ENCODE results near the gene PDE4D.

DNA sequence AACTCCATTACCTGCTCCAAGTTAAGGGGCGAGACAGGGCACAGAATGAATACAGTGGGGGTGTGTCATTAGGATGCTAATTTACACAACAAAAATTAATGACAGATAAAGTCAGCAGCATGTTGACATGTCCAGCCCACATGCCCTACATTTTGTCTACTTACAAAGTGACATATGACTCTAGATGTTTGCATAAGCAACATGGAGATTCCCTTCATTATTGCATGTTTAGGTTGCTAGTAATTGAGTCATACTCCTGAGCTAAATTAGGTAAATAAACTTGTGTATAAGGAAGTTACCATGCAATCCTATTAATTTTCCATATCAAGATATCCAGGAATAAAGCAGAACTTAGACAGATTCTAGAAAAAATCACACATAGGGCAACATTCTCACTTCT is 232.2 kb downstream of the PDE4D start:
- TF ChIP-seq, protein P1, sequence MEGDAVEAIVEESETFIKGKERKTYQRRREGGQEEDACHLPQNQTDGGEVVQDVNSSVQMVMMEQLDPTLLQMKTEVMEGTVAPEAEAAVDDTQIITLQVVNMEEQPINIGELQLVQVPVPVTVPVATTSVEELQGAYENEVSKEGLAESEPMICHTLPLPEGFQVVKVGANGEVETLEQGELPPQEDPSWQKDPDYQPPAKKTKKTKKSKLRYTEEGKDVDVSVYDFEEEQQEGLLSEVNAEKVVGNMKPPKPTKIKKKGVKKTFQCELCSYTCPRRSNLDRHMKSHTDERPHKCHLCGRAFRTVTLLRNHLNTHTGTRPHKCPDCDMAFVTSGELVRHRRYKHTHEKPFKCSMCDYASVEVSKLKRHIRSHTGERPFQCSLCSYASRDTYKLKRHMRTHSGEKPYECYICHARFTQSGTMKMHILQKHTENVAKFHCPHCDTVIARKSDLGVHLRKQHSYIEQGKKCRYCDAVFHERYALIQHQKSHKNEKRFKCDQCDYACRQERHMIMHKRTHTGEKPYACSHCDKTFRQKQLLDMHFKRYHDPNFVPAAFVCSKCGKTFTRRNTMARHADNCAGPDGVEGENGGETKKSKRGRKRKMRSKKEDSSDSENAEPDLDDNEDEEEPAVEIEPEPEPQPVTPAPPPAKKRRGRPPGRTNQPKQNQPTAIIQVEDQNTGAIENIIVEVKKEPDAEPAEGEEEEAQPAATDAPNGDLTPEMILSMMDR (optimal IDR thresholded peaks at IDR 0.05 in 1 of 3, IDR thresholded peaks at IDR 0.05 in 1 of 3, conservative IDR thresholded peaks at IDR 0.05 in 1 of 3; ENCODE audit: extremely low read depth in 1 of 3, insufficient read depth in 2 of 3, low read length in 3 of 3): no peak
- TF ChIP-seq EZH2 (IDR thresholded peaks at IDR 0.05; ENCODE audit: low read length): no peak
